Panc1 (cell line): ENCODE data around the gene SLC13A3. TPM values are rescaled to one million over a fixed set of nuclear protein-coding genes. Genes with fewer than 3 reads are reported as not detected.

Experiments used
- ATAC-seq: fragments of 200-7000 bp; cut with Tn5 transposase; 2 replicates; pipeline ENCODE4 v1.9.1; 2020; ENCODE audit warnings: mild to moderate bottlenecking, moderate library complexity
- BruUV-seq: library from RNA; stranded (reverse); fragments of 400-500 nt; replicated peaks from 2 replicates; lab custom pipeline; 2021; lab: Mats Ljungman, UMichigan
- CTCF ChIA-PET: fragments of 300-600 bp; sonication (Branson Sonifier 250); formaldehyde crosslinking; loops from one replicate; lab custom pipeline; 2022; ENCODE audit warnings: antibody characterized with exemption; lab: Charles Lee
- POLR2A ChIA-PET: fragments of 300-600 bp; sonication (Branson Sonifier 250); formaldehyde crosslinking; loops from one replicate; lab custom pipeline; 2022; ENCODE audit warnings: antibody characterized with exemption; lab: Charles Lee
- DNase-seq: peaks from one replicate; pipeline ENCODE4 v3.0.0-alpha.2; 2010; ENCODE audit warnings: low read depth, low spot score
- H3K27ac ChIP-seq: 2 replicates; pipeline ENCODE4 v1.5.1; 2011; ENCODE audit warnings: mild to moderate bottlenecking, low read length, inconsistent platforms
- H3K27me3 ChIP-seq: fragments of 200-500 bp; sonication (Bioruptor generic); 2 replicates; pipeline ENCODE4 v1.6.0; 2014; ENCODE audit warnings: low read length, inconsistent platforms; ENCODE audit not compliant: control insufficient read depth, insufficient read depth
- H3K36me3 ChIP-seq: fragments of 200-500 bp; sonication (Bioruptor generic); 2 replicates; pipeline ENCODE4 v1.5.1; 2014; ENCODE audit warnings: inconsistent platforms, mild to moderate bottlenecking, low read length, moderate library complexity; ENCODE audit not compliant: control insufficient read depth, insufficient read depth
- H3K4me1 ChIP-seq: 2 replicates; pipeline ENCODE4 v1.5.1; 2011; ENCODE audit warnings: inconsistent platforms, mild to moderate bottlenecking, low read length, moderate library complexity; ENCODE audit not compliant: control insufficient read depth, insufficient read depth
- H3K4me3 ChIP-seq, 2 experiments: 2 replicates each; pipeline ENCODE4 v1.5.1; 2011 to 2012; ENCODE audit warnings: low read depth in 2 of 2, low read length in 2 of 2, mild to moderate bottlenecking in 2 of 2, inconsistent platforms in 1 of 2, moderate library complexity in 1 of 2
- H3K9me3 ChIP-seq: fragments of 200-500 bp; sonication (Bioruptor generic); 2 replicates; pipeline ENCODE4 v1.5.1; 2014; ENCODE audit warnings: low read depth, mild to moderate bottlenecking, inconsistent platforms, low read length, moderate library complexity; ENCODE audit not compliant: control insufficient read depth, insufficient read depth
- POLR2AphosphoS5 ChIP-seq: IDR thresholded peaks from 2 replicates; pipeline ENCODE4 v1.6.1; 2012; ENCODE audit warnings: mild to moderate bottlenecking, low read depth, low read length, moderate library complexity
- REST ChIP-seq, 2 experiments: IDR thresholded peaks; 2 replicates each; pipeline ENCODE4 v1.6.1; 2011 to 2012; ENCODE audit warnings: low read depth in 2 of 2, control low read depth in 1 of 2, low read length in 1 of 2, mild to moderate bottlenecking in 1 of 2, moderate library complexity in 1 of 2; ENCODE audit not compliant: insufficient read depth in 1 of 2
- SIN3A ChIP-seq: IDR thresholded peaks from 2 replicates; pipeline ENCODE4 v1.6.1; 2012; ENCODE audit warnings: low read depth, mild to moderate bottlenecking, low read length, moderate library complexity, borderline replicate concordance; ENCODE audit not compliant: insufficient read depth
- TCF7L2 ChIP-seq: IDR thresholded peaks from 2 replicates; pipeline ENCODE4 v1.6.1; 2011; ENCODE audit warnings: mild to moderate bottlenecking, low read depth, low read length, inconsistent platforms
- in situ Hi-C: cut with HindIII; loops from 2 replicates; pipeline ENCODE4 v1.10.0; 2016; ENCODE audit warnings: low sequenced_read_pairs, low pct_unique_long_range_greater_than_20kb
- intact Hi-C: fragments of 100-400 bp; cut with micrococcal nuclease; formaldehyde crosslinking; loops from one replicate; pipeline ENCODE4 v1.10.0; 2022; ENCODE audit not compliant: unreplicated experiment
- total RNA-seq: library from RNA; stranded (reverse); gene quantifications from one replicate; pipeline ENCODE4 v1.2.1, GENCODE V29; 2021; ENCODE audit not compliant: unreplicated experiment
- TF ChIP-seq, protein P1 (sequence below): fragments of 450-650 bp; IDR thresholded peaks from 2 replicates; pipeline ENCODE4 v1.5.1; 2017; ENCODE audit warnings: mild to moderate bottlenecking

The SLC13A3 gene
- total RNA-seq, 1 experiment from 2014 or later: 0.31 TPM

- DNase-seq (no peak), ATAC-seq (no peak)
- in situ Hi-C loops: no loop called here
- intact Hi-C loops: no loop called here
- TF ChIP-seq TCF7L2 (no peak), REST (IDR thresholded peaks at IDR 0.05; ENCODE audit: insufficient read depth in 1 of 2, low read depth in 2 of 2, low read length in 1 of 2) (no peak), SIN3A (no peak), POLR2AphosphoS5 (no peak)
- TF ChIP-seq, protein P1, sequence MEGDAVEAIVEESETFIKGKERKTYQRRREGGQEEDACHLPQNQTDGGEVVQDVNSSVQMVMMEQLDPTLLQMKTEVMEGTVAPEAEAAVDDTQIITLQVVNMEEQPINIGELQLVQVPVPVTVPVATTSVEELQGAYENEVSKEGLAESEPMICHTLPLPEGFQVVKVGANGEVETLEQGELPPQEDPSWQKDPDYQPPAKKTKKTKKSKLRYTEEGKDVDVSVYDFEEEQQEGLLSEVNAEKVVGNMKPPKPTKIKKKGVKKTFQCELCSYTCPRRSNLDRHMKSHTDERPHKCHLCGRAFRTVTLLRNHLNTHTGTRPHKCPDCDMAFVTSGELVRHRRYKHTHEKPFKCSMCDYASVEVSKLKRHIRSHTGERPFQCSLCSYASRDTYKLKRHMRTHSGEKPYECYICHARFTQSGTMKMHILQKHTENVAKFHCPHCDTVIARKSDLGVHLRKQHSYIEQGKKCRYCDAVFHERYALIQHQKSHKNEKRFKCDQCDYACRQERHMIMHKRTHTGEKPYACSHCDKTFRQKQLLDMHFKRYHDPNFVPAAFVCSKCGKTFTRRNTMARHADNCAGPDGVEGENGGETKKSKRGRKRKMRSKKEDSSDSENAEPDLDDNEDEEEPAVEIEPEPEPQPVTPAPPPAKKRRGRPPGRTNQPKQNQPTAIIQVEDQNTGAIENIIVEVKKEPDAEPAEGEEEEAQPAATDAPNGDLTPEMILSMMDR: no peak
- Histone ChIP-seq H3K4me3 (no peak overlapping the region), H3K9me3 (no peaks in the 10 kb centered on the region), H3K36me3 (no peaks in the 10 kb centered on the region), H3K27me3 (peaks cover 2% of the 10 kb centered on the region; the same call in 1 of the 2 replicates), H3K4me1 (no peaks in the 10 kb centered on the region), H3K27ac (no peak overlapping the region)
- BruUV-seq: no TSS peak
- ChIA-PET CTCF (no interaction called here), POLR2A (no interaction called here)
These were observed 69.9 kb downstream of the SLC13A3 start for GRCh38 chr20:46581391-46581790.

DNA sequence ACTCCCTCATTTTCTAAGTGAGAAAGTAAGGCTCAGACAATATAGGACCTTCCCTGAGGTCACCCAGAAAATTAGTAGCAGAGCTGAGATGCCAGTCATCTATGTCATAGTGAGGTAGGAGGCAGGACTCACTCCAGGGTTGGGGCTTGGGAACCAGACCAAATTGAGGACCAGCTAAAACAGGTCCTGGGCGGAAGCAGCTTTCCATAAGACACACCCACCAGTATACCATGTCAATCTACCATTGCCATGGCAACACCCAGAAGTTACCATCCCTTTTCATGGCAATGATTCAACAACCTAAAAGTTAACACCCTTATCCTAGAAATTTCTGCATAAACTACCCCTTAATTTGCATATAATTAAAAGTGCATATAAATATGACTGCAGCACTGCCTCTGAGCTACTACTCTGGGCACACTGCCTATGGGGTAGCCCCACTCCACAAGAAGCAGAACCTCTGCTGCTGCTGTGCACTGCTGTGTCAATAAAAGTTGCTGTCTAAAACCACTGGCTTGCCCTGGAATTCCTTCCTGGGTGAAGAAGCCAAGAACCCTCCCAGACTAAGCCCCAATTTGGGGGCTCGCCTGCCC, 70.5 kb downstream of the SLC13A3 start:
- no peak for DNase-seq

More for the DNA sequence above, 70.5 kb downstream of the SLC13A3 start:
- no TSS peak for BruUV-seq
- Histone ChIP-seq H3K36me3 (no peaks in the 10 kb centered on the region), H3K4me1 (no peaks in the 10 kb centered on the region), H3K27me3 (peaks cover 2% of the 10 kb centered on the region; the same call in 1 of the 2 replicates), H3K4me3 (no peak overlapping the region), H3K9me3 (no peaks in the 10 kb centered on the region), H3K27ac (no peak overlapping the region)
- TF ChIP-seq SIN3A (no peak), POLR2AphosphoS5 (no peak), REST (IDR thresholded peaks at IDR 0.05; ENCODE audit: insufficient read depth in 1 of 2, low read depth in 2 of 2, low read length in 1 of 2) (no peak), TCF7L2 (no peak)
- TF ChIP-seq, protein P1: no peak
- POLR2A ChIA-PET: no interaction called here
- ATAC-seq: no peak
- CTCF ChIA-PET: no interaction called here
- intact Hi-C loops: no loop called here
- in situ Hi-C loops: no loop called here
